ENCODE data around the gene LHX3.

LHX3 gene

GRCh38 chr9:136191099-136191959 lies 13.6 kb downstream of the LHX3 start:
- no peak for DNase-seq

DNA sequence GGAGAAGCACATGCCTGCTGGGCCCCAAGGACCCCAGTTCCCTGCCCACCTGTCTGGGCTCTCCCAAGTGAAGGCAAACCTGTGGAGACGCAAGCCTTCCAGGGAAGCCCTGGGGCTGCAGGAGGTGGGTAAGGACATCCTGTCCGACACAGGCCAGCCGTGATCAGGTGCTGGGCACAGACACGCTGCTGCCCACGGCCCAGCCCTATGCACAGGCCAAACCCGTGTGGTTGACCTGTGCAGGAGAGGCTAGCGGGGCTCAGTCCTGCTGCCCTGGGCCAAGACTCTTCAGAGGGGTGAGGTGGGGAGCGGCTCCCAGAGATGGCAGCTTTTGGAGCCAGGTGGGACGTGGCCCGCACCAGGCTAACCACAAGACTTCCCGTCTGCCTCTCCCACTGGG lies 14.3 kb downstream of the LHX3 start:
- no peak for DNase-seq

- no peak for DNase-seq
Observed at GRCh38 chr9:136190237-136190601, 14.7 kb downstream of the LHX3 start.

GRCh38 chr9:136189394-136190236 lies 15.3 kb downstream of the LHX3 start:
- no peak for DNase-seq

DNA sequence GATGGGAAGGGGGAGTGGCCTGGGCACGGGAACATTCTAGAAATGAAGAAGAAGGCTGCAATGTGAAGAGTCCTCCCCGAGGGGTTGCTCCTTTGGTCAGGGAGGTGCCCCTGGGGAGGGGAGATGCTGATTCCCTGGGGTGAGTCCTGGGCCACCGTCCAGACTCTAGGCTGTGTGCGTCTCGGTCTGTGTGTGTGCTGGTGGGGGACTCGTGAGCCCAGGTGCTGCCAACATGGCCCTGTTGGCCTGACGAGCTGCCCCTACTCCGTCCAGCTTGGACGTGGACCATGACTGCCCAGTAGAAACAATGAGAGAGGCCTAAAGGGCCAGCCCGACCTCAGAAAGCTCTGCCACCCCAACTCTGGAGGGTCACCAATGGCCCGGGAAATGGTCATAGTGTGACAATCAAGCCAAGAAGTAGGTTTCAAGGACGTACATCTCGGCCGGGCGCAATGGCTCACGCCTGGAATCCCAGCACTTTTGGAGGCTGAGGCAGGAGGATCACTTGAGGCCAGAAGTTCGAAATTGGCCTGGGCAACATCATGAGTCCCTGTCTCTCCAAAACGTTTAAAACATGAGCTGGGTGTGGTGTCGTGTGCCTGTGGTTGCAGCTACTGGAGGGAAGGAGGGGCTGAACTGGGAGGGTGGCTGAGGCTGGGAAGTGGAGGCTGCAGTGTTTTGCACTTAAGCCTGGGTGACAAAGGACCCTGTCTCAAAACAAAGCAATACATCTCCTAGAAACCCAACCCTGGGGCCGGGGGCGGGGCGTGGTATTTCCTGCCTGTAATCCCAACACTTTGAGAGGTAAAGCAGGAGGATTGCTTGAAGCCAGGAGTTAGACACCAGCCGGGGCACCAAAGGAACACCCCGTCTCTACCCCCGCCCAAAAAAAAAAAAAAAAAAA lies 17.0 kb downstream of the LHX3 start:
- no peak for DNase-seq

DNA sequence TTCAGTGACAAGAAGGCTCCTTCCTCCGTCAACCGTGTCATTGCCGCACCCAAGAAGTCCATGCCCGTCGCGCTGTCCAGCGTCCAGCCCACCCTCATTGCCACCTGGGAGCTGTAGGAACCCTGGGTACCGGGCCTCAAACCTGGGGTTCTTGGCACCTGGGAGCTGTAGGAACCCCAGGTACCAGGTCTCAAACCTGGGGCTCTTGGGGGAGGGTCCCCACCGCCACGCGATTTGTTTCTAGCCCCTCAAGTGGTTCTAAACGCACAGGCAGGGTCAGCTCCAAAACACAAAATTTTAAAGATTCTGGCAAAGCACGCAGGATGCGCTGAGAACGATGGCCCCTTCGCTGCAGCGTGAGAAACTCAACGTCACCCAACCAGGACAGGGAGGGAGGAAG lies 17.7 kb downstream of the LHX3 start:
- DNase-seq = no peak

- no peak for DNase-seq
Observed at GRCh38 chr9:136186386-136186785, 18.5 kb downstream of the LHX3 start.

DNA sequence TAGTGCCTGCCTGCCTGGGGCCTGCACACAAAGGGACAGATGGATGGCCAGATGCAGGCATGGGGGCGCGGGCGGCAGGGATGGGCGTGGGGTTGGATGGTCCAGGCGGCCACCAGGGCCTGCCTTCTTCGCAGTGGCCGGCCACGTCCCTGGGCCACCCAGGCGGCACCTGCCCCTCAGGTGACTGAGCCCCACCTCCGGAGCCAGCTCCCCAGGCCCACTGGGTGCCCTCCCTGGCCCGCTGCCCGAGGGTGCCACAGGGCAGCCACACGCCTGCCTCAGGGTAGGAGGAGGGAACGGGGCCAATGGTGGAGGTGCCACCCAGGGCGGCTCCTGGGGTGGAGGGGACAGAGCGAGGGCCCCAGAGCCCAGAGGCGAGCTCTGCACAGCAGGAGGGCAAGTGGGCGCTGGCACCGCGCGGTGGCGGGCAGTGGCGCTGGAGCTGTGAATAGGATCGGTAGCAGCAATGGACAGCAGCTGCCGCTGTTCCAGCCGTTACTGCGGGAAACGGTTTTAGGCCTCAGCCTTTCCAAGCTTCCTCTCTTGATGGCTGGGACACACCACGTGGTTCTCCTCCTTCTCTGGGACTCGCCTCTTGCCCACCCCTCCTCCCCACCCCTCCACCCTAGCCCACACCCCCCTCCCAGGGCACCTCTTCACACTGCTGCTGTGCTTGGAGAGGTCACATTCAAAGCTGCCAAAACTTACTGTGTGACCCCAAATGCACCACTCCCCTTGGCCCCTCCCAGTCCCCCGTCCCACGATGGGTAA lies 19.1 kb downstream of the LHX3 start:
- no peak for DNase-seq

DNA sequence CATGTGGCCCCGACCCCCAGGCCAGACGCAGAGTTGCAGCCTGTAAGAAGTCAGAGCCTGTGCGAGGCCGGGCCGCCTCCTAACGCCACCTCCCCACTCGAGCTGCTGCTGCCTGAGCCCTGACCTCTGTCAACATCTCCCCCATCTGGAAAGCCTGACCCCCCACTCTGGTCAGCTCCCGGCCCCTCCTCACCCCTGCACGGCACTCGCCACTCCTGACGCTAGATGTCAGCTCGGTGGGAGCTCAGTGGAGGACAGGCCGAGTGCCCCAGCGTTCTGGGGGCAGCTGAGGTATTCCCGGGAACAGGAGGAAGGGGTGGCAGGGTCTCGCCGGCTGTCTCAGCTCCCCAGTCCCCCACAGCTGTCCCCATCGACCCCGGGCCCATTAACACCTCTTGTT lies 19.9 kb downstream of the LHX3 start:
- no peak for DNase-seq

GRCh38 chr9:136182850-136183422 lies 22.0 kb downstream of the LHX3 start:
- no peak for DNase-seq

DNA sequence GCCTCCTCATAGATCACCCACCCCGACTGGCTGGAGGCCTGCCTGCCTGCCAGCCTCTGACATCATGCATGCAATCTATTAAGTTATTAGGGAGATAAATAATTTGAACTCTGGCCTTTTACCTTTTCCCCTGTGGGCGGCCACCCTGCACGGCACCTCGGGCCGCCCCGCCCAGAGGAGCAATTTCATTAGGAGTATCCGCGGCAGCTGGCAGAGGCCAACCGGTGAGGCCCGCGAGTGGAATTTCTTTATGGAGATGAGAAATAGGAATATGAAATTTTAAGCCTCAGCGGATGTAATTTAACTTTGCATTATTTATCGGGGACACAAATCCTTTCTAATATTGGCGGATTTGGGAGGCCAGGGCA lies 22.5 kb downstream of the LHX3 start:
- no peak for DNase-seq

- no peak for DNase-seq
Observed at GRCh38 chr9:136181784-136182419, 23.0 kb downstream of the LHX3 start.

- no peak for DNase-seq
Observed at GRCh38 chr9:136180586-136180985, 24.3 kb downstream of the LHX3 start.

- DNase-seq = no peak
Observed at GRCh38 chr9:136179761-136180160, 25.2 kb downstream of the LHX3 start.

- no peak for DNase-seq
Observed at GRCh38 chr9:136179101-136179616, 25.8 kb downstream of the LHX3 start.

GRCh38 chr9:136178773-136179075 lies 26.2 kb downstream of the LHX3 start:
- DNase-seq = no peak

DNA sequence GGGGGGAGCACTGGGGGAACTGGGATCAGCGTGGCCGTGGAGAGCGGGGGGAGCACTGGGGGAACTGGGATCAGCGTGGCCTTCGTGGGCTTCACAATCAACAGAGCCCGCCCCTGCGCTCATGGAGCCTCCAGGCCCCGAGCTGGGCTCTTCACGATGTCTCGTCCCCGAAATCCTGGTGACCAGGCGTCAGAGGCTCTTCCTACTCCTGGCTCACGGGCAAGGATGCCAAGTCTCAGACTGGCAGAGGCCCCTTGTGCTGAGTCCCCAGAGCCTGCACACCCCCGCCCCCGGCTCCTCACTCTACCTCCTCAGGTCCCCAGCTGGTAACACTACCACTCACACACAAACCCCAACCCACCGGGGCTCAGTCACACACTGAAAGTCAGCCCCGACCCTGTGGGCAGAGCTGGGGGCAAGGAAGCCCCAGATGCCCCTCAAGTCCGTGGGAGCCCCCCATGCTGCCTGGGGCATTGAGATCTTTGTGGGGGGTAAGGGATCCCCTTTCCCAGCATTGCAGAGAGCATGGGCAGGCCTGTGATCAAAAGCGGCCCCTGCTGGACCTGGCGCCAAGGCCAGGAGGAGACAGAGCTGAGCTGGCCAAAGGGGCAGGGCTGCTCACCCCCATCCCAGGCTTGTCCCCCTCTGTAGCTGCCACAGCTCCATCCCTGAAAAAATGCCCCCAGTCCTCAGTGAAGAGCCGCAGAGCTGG lies 26.7 kb downstream of the LHX3 start:
- no peak for DNase-seq

GRCh38 chr9:136177224-136177623 lies 27.7 kb downstream of the LHX3 start:
- DNase-seq = no peak

- no peak for DNase-seq
Observed at GRCh38 chr9:136175616-136176197, 29.2 kb downstream of the LHX3 start.
